Subcutaneous adipose tissue (tissue), 4 donors: ENCODE data around the gene JMJD8. TPM values are rescaled to one million over a fixed set of nuclear protein-coding genes. Genes with fewer than 3 reads are reported as not detected.

ENCODE experiments used
- CTCF ChIP-seq: fragments of 450-650 bp; IDR thresholded peaks from one replicate; pipeline ENCODE4 v1.5.1; 2016; ENCODE audit warnings: low read depth, mild to moderate bottlenecking, control low read depth, antibody characterized with exemption, moderate library complexity
- total RNA-seq, 4 donors: library from RNA; depleted of rRNA; stranded (reverse); fragments of >200 nt; gene quantifications; one replicate each; pipeline ENCODE4 v1.1.0, GENCODE V29; 2016

The JMJD8 gene
- total RNA-seq, 4 donors from 2014 or later, result 27.4 to 67.8 (median 49.3) TPM

- TF ChIP-seq CTCF, result no peak
Measured at GRCh38 chr16:715477-716199, 31.5 kb upstream of the JMJD8 start.

GRCh38 chr16:714558-715476 is 30.7 kb upstream of the JMJD8 start, which contains the start of gene METRN:
TSS of gene METRN (plus strand) at chr16:715118. CDS start at chr16:715290, 172 bp downstream.
- TF ChIP-seq CTCF, result no peak

GRCh38 chr16:714079-714478 is 29.9 kb upstream of the JMJD8 start:
- TF ChIP-seq CTCF, result no peak

- no peak for TF ChIP-seq CTCF
Measured at GRCh38 chr16:711548-712320, 27.6 kb upstream of the JMJD8 start.

GRCh38 chr16:711084-711483 is 26.9 kb upstream of the JMJD8 start:
- no peak for TF ChIP-seq CTCF

- TF ChIP-seq CTCF, result no peak
Measured at GRCh38 chr16:710500-711075, 26.5 kb upstream of the JMJD8 start.
